HUES6 (cell line): ENCODE data around the gene EDDM13.
"Not testable (repeated sequence)": the region's sequence is repeated elsewhere in the genome, so short reads cannot be mapped to it uniquely, and the experiment has no call there.

ENCODE experiments used
- H3K27ac ChIP-seq: 2 replicates; pipeline ENCODE4 v1.7.0; 2013; ENCODE audit warnings: low read depth, mild to moderate bottlenecking, low read length, inconsistent platforms
- H3K27me3 ChIP-seq: 2 replicates; pipeline ENCODE4 v1.6.1; 2013; ENCODE audit warnings: low read length; ENCODE audit not compliant: control insufficient read depth, insufficient read depth
- H3K36me3 ChIP-seq: 2 replicates; pipeline ENCODE4 v1.6.1; 2013; ENCODE audit warnings: low read length; ENCODE audit not compliant: control insufficient read depth, insufficient read depth
- H3K4me1 ChIP-seq: 2 replicates; pipeline ENCODE4 v1.6.1; 2013; ENCODE audit warnings: low read length; ENCODE audit not compliant: control insufficient read depth, insufficient read depth
- H3K4me3 ChIP-seq: 2 replicates; pipeline ENCODE4 v1.5.1; 2013; ENCODE audit warnings: low read depth, low read length
- H3K9ac ChIP-seq: one replicate; pipeline ENCODE4 v1.6.1; 2013; ENCODE audit warnings: mild to moderate bottlenecking, low read length
- H3K9me3 ChIP-seq: 2 replicates; pipeline ENCODE4 v1.6.1; 2013; ENCODE audit warnings: low read depth, low read length; ENCODE audit not compliant: control insufficient read depth, insufficient read depth

Gene EDDM13

DNA sequence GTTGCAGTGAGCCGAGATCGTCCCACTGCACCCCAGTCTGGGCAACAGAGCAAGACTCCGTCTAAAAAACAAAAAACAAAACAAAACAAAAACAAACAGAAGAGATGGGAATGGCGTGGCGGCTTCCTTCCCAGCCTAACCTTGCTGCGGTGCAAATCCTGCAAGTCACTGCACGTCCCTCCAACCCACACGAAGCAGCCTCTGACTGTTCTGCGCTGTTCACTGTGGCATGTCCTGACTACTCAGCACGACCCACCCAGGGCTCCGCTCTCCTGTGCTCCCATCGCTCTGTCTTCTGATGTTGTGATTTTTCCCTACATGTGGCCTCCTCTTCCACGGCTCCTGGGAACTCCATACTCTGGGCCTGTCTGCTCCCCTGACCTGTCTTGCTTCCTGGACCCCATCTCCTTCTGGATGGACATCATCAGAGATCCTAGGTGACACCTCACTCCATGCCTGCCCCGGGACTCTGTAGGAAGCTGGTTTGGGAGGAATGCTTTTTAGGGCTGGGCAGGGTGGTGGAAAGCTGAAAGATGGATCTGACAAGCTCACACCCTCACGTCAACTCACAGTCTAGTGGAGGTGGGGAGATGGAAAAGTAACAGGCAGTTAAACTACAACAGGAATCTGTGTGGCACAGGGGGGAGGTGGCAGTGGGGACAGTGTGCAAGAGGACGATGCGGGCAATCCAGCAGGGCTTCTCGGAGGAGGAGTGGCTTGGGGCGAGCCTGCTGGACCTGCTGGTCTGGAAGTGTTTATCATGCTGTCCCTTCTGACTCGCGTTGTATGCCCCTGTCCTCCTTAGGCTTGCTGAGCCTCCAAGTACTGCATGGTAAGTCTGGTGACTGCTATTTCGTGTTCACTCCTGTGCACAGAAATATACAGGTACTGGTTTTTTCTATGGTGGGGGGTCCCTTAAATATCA lies 23.2 kb downstream of the EDDM13 start:
- H3K27me3 ChIP-seq: no peaks in the 10 kb centered on the region
- 0 out of 2 replicates have a peak, but pooled peaks cover 5% of the 10 kb centered on the region for H3K36me3 ChIP-seq
- 0 out of 2 replicates have a peak, but pooled peaks cover 2% of the 10 kb centered on the region for H3K9me3 ChIP-seq
- no peak overlapping the region for H3K9ac ChIP-seq
- no peak overlapping the region for H3K4me3 ChIP-seq
- no peaks in the 10 kb centered on the region for H3K4me1 ChIP-seq
- H3K27ac ChIP-seq: no peak overlapping the region

GRCh38 chr19:56297010-56297409 lies 24.5 kb downstream of the EDDM13 start:
- Histone ChIP-seq H3K36me3 (0 out of 2 replicates have a peak, but pooled peaks cover 5% of the 10 kb centered on the region), H3K4me3 (no peak overlapping the region), H3K9ac (no peak overlapping the region), H3K9me3 (0 out of 2 replicates have a peak, but pooled peaks cover 2% of the 10 kb centered on the region), H3K27me3 (no peaks in the 10 kb centered on the region), H3K27ac (no peak overlapping the region), H3K4me1 (no peaks in the 10 kb centered on the region)

DNA sequence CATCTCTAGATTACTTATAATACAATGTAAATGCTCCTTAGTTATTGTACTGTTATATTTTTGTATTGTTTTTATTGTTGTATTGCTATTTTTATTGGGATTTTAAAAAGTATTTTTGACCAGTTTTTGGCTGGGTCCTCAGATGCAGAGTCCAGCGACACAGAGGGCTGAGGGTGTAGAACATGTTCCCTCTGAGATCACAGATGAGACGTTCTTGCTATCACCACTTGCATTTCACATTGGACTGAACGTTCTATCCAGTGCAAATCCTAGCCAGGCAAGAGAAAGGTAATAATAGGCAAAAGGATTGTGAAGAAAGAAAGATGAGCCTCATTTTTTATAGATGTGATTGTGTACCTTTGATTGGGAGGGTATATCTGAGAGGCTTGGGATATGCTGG lies 27.1 kb downstream of the EDDM13 start:
- H3K9me3 ChIP-seq: no peaks in the 10 kb centered on the region
- H3K27me3 ChIP-seq: no peaks in the 10 kb centered on the region
- no peak overlapping the region for H3K27ac ChIP-seq
- no peak overlapping the region for H3K9ac ChIP-seq
- H3K4me3 ChIP-seq: no peak overlapping the region
- no peaks in the 10 kb centered on the region for H3K4me1 ChIP-seq
- H3K36me3 ChIP-seq: no peaks in the 10 kb centered on the region

DNA sequence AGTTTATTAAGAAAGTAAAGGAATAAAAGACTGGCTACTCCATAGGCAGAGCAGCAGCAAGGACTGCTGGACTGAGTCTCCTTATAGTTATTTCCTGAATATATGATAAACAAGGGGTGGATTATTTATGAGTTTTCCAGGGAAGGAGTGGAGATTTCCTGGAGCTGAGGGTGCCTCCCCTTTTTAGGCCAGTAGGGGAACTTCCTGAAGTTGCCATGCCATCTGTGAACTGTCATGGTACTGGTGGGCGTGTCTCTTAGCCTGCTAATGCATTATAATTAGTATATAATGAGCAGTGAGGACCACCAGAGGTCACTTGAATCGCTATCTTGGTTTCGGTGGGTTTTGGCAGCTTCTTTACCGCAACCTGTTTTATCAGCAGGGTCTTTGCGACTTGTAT lies 28.6 kb downstream of the EDDM13 start:
- H3K27ac ChIP-seq: no peak overlapping the region
- no peaks in the 10 kb centered on the region for H3K27me3 ChIP-seq
- no peaks in the 10 kb centered on the region for H3K36me3 ChIP-seq
- no peaks in the 10 kb centered on the region for H3K4me1 ChIP-seq
- H3K9ac ChIP-seq: no peak overlapping the region
- no peaks in the 10 kb centered on the region for H3K9me3 ChIP-seq
- H3K4me3 ChIP-seq: no peak overlapping the region

DNA sequence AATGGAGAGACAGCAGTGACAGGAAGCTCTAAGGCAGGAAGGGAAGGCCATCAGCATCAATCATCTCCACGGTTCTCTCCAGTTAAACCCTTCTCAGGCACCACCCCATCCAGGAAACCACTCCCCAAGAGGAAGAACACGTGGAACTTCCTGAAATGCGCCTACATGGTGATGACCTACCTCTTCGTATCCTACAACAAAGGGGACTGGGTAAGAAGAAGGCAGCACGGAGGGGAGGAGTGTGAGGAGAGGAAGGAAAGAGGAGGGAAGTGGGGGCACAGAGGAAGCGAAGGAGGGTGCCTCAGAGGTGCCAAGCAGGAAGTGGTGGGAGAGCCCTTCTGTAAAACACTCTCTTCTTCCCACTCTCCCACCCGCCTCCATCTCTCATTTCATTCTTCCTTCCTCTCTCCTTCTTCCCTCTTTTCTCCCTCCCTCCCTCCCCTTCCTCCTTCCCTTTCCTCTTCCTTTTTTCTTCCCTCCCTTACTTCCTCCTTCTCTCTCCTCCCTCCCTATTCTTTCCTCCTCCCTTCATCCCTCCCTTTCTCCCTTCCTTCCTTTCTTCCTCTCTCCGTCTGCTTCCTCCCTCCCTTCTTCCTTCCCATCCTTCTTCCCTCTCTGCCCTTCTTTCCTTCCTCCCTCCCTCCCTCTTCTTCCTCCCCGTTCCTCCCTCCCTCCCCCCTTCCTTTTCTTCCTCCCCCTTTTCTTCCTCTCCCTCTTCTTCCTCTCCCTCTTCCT lies 29.5 kb downstream of the EDDM13 start:
- Histone ChIP-seq H3K36me3 (no peaks in the 10 kb centered on the region), H3K27ac (no peak overlapping the region), H3K4me1 (no peaks in the 10 kb centered on the region), H3K4me3 (no peak overlapping the region), H3K9me3 (no peaks in the 10 kb centered on the region), H3K9ac (no peak overlapping the region), H3K27me3 (no peaks in the 10 kb centered on the region)

GRCh38 chr19:56304243-56304642 lies 31.7 kb downstream of the EDDM13 start:
- no peaks in the 10 kb centered on the region for H3K4me1 ChIP-seq
- H3K27ac ChIP-seq: no peak overlapping the region
- no peaks in the 10 kb centered on the region for H3K36me3 ChIP-seq
- no peak overlapping the region for H3K9ac ChIP-seq
- no peaks in the 10 kb centered on the region for H3K27me3 ChIP-seq
- no peak overlapping the region for H3K4me3 ChIP-seq
- H3K9me3 ChIP-seq: no peaks in the 10 kb centered on the region

DNA sequence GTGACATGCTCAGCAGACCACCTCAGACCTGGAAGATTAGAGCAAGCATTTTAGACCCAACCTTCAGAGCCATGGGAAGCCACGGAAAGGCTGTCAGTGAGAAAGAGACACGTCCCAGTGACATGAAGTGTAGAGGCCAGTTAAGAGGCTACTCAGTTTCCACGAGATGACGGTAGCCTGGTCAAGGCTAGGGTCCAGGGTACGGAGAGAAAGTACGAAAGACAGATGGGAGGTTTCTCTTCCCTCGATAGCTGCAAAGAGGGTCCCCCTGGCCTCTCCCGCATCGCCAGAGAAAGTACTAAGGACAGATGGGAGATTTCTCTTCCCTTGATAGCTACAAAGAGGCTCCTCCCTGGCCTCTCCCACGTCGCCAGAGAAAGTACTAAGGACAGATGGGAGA lies 33.5 kb downstream of the EDDM13 start:
- Histone ChIP-seq H3K4me1 (no peaks in the 10 kb centered on the region), H3K4me3 (no peak overlapping the region), H3K27me3 (no peaks in the 10 kb centered on the region), H3K36me3 (no peaks in the 10 kb centered on the region), H3K27ac (no peak overlapping the region), H3K9ac (no peak overlapping the region), H3K9me3 (no peaks in the 10 kb centered on the region; the same call in 1 of the 2 replicates)

DNA sequence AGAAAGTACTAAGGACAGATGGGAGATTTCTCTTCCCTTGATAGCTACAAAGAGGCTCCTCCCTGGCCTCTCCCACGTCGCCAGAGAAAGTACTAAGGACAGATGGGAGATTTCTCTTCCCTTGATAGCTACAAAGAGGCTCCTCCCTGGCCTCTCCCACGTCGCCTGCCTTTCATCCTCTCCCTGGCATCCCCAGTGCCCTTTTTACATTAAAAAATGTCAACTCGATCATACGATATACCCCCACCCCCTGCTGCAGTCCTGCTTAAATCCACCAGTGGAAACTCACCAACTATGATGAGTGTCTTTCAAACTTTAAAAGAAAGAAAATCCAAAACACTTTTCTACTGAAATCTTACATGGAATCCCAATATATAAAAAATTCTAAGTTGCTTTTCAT lies 34.5 kb downstream of the EDDM13 start:
- H3K27ac ChIP-seq, H3K36me3 ChIP-seq, H3K9me3 ChIP-seq, H3K9ac ChIP-seq, H3K4me1 ChIP-seq, H3K4me3 ChIP-seq, H3K27me3 ChIP-seq: not testable (repeated sequence)

DNA sequence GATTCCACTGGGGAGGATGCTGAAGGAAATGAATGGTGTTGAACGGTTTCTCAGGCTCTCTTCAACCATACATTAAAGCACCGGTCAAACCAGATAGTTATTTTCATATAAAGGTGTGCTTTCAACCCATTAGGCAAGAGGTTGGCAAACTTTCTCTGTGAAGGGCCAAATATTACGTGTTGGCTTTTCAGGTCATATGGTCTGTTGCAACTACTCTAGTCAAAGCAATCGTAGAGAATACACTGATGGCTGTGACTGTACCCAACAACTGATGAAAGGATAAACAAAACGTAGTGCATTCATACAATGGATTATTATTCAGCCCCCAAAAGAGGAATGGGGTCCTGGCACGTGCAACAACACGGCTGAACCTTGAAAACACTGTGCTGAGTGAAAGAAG lies 36.2 kb downstream of the EDDM13 start:
- Histone ChIP-seq H3K27ac (no peak overlapping the region), H3K4me1 (no peaks in the 10 kb centered on the region), H3K9ac (no peak overlapping the region), H3K36me3 (peaks cover 2% of the 10 kb centered on the region; the same call in 1 of the 2 replicates), H3K9me3 (no peaks in the 10 kb centered on the region; the same call in 1 of the 2 replicates), H3K4me3 (no peak overlapping the region), H3K27me3 (no peaks in the 10 kb centered on the region)

- Histone ChIP-seq H3K27me3 (no peaks in the 10 kb centered on the region), H3K9ac (no peak overlapping the region), H3K9me3 (no peaks in the 10 kb centered on the region; the same call in 1 of the 2 replicates), H3K4me1 (no peaks in the 10 kb centered on the region), H3K27ac (no peak overlapping the region), H3K4me3 (no peak overlapping the region), H3K36me3 (peaks cover 2% of the 10 kb centered on the region; the same call in 1 of the 2 replicates)
These were observed 37.1 kb downstream of the EDDM13 start for GRCh38 chr19:56309511-56310185.
